Endodermal cell (in vitro differentiated cells): ENCODE data around the gene DNM2. TPM values are rescaled to one million over a fixed set of nuclear protein-coding genes. Genes with fewer than 3 reads are reported as not detected.

Experiments
- DNase-seq: peaks from one replicate; pipeline ENCODE4 v3.0.0-alpha.2; 2017
- H3K27ac ChIP-seq: 2 replicates; pipeline ENCODE4 v1.5.1; 2013; ENCODE audit warnings: mild to moderate bottlenecking, low read depth, low read length, moderate library complexity
- H3K27me3 ChIP-seq: 2 replicates; pipeline ENCODE4 v1.6.1; 2013; ENCODE audit warnings: mild to moderate bottlenecking, low read length, moderate library complexity; ENCODE audit not compliant: insufficient read depth, control insufficient read depth, poor library complexity, severe bottlenecking
- H3K36me3 ChIP-seq: 2 replicates; pipeline ENCODE4 v1.7.0; 2013; ENCODE audit warnings: mild to moderate bottlenecking, low read length, moderate library complexity; ENCODE audit not compliant: control insufficient read depth, insufficient read depth
- H3K4me1 ChIP-seq: one replicate; pipeline ENCODE4 v1.7.0; 2013; ENCODE audit warnings: low read length; ENCODE audit not compliant: control insufficient read depth, insufficient read depth
- H3K4me3 ChIP-seq: 2 replicates; pipeline ENCODE4 v1.5.1; 2013; ENCODE audit warnings: mild to moderate bottlenecking, low read length, moderate library complexity
- H3K9ac ChIP-seq: 2 replicates; pipeline ENCODE4 v1.6.1; 2013; ENCODE audit warnings: mild to moderate bottlenecking, low read length, moderate library complexity; ENCODE audit not compliant: poor library complexity, severe bottlenecking; ENCODE audit errors: extremely low read depth
- H3K9me3 ChIP-seq: 2 replicates; pipeline ENCODE4 v1.6.1; 2013; ENCODE audit warnings: mild to moderate bottlenecking, low read length, moderate library complexity; ENCODE audit not compliant: control insufficient read depth
- H3K27ac Mint-ChIP-seq: 2 replicates; pipeline ENCODE4 v1.8.0; 2020; ENCODE audit warnings: mixed read lengths
- H3K27me3 Mint-ChIP-seq: 2 replicates; pipeline ENCODE4 v1.8.0; 2021; ENCODE audit warnings: mild to moderate bottlenecking, mixed read lengths; ENCODE audit not compliant: insufficient read depth
- H3K36me3 Mint-ChIP-seq: 2 replicates; pipeline ENCODE4 v1.8.0; 2020; ENCODE audit warnings: low read depth, mixed read lengths
- H3K4me1 Mint-ChIP-seq: 2 replicates; pipeline ENCODE4 v1.8.0; 2020; ENCODE audit warnings: mixed read lengths
- H3K4me3 Mint-ChIP-seq: 2 replicates; pipeline ENCODE4 v1.8.0; 2020; ENCODE audit warnings: mild to moderate bottlenecking, moderate library complexity, mixed read lengths
- H3K9me3 Mint-ChIP-seq: 2 replicates; pipeline ENCODE4 v1.8.0; 2020; ENCODE audit warnings: mild to moderate bottlenecking, mixed read lengths
- WGBS, 2 experiments: methylation state at CpG; one replicate each; pipeline versions ENCODE4 v1.1.5 to v1.1.7; 2013; ENCODE audit warnings: missing lambda C conversion rate in 2 of 2, mixed read lengths in 1 of 2; ENCODE audit not compliant: insufficient coverage in 1 of 2, insufficient read length in 1 of 2; 5-methylcytosine and 5-hydroxymethylcytosine counted together
- total RNA-seq, 2 donors: library from RNA; stranded (reverse); fragmentation: NEBNext Ultra II Directional in 1 of 2; extraction: Animal tissue kit (Norgen Biotek cat#: 25700) in 1 of 2; gene quantifications; 2 replicates in 1 of 2; 3 replicates in 1 of 2; pipeline ENCODE4 v1.2.1, GENCODE V29; 2021
- TF ChIP-seq, protein P1 (sequence below): fragments of 200-600 bp; sonication (generic); conservative IDR thresholded peaks from 2 replicates; pipeline ENCODE4 v1.5.0; 2021; ENCODE audit warnings: antibody characterized with exemption, mild to moderate bottlenecking

DNM2 gene
- total RNA-seq, 2 donors from 2014 or later, result 118 to 136 TPM

DNA sequence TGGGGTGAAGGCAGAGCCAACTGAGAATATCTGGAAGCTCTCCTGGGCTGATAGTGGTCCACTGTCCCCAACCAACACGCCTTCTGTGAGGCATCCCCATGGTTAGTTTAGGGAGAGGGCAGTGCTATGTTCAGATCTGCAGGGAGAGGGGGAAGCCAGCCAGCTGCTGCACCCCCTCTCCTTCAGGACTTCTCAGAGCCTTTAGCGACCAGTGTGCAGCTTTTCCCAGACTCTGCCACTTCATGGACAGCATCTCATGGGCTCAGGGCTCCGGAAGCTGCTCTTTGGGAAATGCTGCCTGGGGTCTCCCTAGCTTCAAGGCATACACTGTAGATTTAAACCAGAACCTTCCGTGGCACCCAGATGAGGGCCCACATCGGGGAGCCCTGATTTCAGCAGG lies 84.6 kb downstream of the DNM2 start:
- Histone ChIP-seq H3K27ac (no peak overlapping the region), H3K36me3 (peaks cover 42% of the 10 kb centered on the region), H3K4me3 (no peak overlapping the region), H3K9ac (no peak overlapping the region), H3K27me3 (no peaks in the 10 kb centered on the region), H3K9me3 (no peaks in the 10 kb centered on the region), H3K4me1 (no peaks in the 10 kb centered on the region)
- peaks cover 64% of the 10 kb centered on the region for H3K36me3 Mint-ChIP-seq
- H3K4me3 Mint-ChIP-seq, result no peak overlapping the region
- TF ChIP-seq, protein P1, sequence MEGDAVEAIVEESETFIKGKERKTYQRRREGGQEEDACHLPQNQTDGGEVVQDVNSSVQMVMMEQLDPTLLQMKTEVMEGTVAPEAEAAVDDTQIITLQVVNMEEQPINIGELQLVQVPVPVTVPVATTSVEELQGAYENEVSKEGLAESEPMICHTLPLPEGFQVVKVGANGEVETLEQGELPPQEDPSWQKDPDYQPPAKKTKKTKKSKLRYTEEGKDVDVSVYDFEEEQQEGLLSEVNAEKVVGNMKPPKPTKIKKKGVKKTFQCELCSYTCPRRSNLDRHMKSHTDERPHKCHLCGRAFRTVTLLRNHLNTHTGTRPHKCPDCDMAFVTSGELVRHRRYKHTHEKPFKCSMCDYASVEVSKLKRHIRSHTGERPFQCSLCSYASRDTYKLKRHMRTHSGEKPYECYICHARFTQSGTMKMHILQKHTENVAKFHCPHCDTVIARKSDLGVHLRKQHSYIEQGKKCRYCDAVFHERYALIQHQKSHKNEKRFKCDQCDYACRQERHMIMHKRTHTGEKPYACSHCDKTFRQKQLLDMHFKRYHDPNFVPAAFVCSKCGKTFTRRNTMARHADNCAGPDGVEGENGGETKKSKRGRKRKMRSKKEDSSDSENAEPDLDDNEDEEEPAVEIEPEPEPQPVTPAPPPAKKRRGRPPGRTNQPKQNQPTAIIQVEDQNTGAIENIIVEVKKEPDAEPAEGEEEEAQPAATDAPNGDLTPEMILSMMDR, result no peak
- H3K9me3 Mint-ChIP-seq, result no peaks in the 10 kb centered on the region
- no peaks in the 10 kb centered on the region for H3K27me3 Mint-ChIP-seq
- H3K4me1 Mint-ChIP-seq, result peaks cover 5% of the 10 kb centered on the region
- peak overlapping the region; percentile 91 for H3K27ac Mint-ChIP-seq
- no peak for DNase-seq
- 99 to 100% methylated on average over 5 of the region's 5 CpGs for WGBS, 2 experiments

DNA sequence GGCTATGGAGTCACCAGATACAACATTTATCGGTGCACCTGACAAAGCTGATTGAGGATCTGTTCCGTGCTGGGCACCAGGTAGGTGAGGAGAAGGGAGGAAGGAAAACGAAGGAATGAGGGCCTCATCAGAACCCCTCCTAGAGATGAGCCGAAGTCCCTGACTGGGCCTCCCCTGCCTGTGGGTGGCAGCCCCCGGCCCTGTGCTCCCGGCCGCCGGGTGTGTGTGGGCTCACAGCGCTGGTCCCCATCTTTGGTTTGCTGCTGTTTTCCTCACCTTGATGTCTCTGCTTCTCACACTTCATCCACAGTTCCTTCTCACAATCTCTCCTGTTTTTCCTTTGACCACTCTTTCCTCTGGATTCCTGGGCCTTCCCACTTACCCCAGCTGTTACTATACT lies 85.4 kb downstream of the DNM2 start:
- Mint-ChIP-seq H3K4me3 (no peak overlapping the region), H3K36me3 (peaks cover 60% of the 10 kb centered on the region), H3K9me3 (no peaks in the 10 kb centered on the region), H3K27ac (peak overlapping the region; percentile 91), H3K4me1 (peaks cover 5% of the 10 kb centered on the region), H3K27me3 (no peaks in the 10 kb centered on the region)
- WGBS, 2 experiments, result 91 to 100% methylated on average over 2 to 9 of the region's 9 CpGs
- Histone ChIP-seq H3K27ac (no peak overlapping the region), H3K4me1 (no peaks in the 10 kb centered on the region), H3K9ac (no peak overlapping the region), H3K36me3 (peaks cover 42% of the 10 kb centered on the region), H3K27me3 (no peaks in the 10 kb centered on the region), H3K9me3 (no peaks in the 10 kb centered on the region), H3K4me3 (no peak overlapping the region)
- TF ChIP-seq, protein P1, result no peak
- DNase-seq, result no peak

DNA sequence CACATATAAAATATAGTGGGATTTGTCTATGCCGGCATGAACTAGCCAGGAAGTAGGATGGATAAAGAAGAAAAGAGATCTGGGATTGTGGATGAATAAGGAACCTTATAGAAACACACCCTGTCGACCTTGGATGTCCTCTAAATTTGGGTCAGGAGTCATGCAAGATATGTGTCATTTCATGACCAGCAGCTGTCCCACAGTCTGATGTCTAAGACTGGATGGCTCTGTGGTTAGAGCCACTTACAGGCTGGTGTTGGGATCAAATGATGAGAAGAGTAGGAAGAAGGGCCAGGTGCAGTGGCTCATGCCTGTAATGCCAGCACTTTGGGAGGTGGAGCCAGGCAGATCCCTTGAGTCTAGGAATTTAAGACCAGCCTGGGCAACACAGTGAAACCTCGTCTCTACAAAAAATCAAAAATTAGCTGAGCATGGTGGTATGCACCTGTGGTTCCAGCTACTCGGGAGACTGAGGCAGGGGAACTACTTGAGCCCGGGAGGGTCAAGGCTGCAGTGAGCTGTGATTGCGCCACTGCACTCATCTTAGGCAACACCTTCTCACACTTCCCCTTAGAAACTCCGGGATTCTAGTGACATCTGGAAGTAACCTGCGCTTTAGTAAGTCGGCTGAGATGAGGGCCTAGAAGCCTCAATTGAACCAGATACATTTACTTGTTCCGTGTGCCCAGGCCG lies 87.3 kb downstream of the DNM2 start:
- Mint-ChIP-seq H3K9me3 (no peaks in the 10 kb centered on the region), H3K36me3 (peaks cover 60% of the 10 kb centered on the region), H3K27me3 (no peaks in the 10 kb centered on the region), H3K4me1 (peaks cover 5% of the 10 kb centered on the region), H3K4me3 (no peak overlapping the region), H3K27ac (no peak overlapping the region)
- H3K36me3 ChIP-seq, result peaks cover 55% of the 10 kb centered on the region
- TF ChIP-seq, protein P1, result no peak
- no peak for DNase-seq
- no peaks in the 10 kb centered on the region for H3K9me3 ChIP-seq
- H3K27ac ChIP-seq, result no peak overlapping the region
- 94 to 97% methylated on average over 11 of the region's 11 CpGs for WGBS, 2 experiments
- H3K4me1 ChIP-seq, result no peaks in the 10 kb centered on the region
- H3K9ac ChIP-seq, result no peak overlapping the region
- no peak overlapping the region for H3K4me3 ChIP-seq
- no peaks in the 10 kb centered on the region for H3K27me3 ChIP-seq
